Measurements from ENCODE around the gene THSD7A. TPM values are rescaled to one million over a fixed set of nuclear protein-coding genes. Genes with fewer than 3 reads are reported as not detected.
A peak's percentile ranks its signal among the peaks of the same experiment; 100 is the strongest.

THSD7A gene
- total RNA-seq, 1 experiment from 2014 or later = 0.68 TPM

GRCh38 chr7:11818281-11818680 lies 13.7 kb downstream of the THSD7A start:
- Mint-ChIP-seq H3K27ac (no peak overlapping the region), H3K36me3 (no peaks in the 10 kb centered on the region), H3K4me3 (no peak overlapping the region), H3K9me3 (peaks cover 4% of the 10 kb centered on the region; the same call in 1 of the 2 replicates), H3K27me3 (ENCODE audit: low read depth) (no peaks in the 10 kb centered on the region), H3K4me1 (peaks cover 10% of the 10 kb centered on the region)
- DNase-seq (ENCODE audit: low spot score) = no peak
- no peak for ATAC-seq
- ChIA-PET CTCF (interaction anchor here (1.6 to 1.7 kb wide), 2 partner anchors 13 to 70 kb away, joined by 3 to 4 read pairs; no protein-coding TSS in a partner anchor), POLR2A (no interaction called here)
- no peak for TF ChIP-seq ZNF232 (CRISPR knock-in tag; IDR thresholded peaks at IDR 0.05)
- TF ChIP-seq ATF6 (CRISPR knock-in tag; IDR thresholded peaks at IDR 0.05) = no peak
- no peak for TF ChIP-seq TP53 (CRISPR knock-in tag; IDR thresholded peaks at IDR 0.05)
- no peak for TF ChIP-seq ZBTB21 (CRISPR knock-in tag; IDR thresholded peaks at IDR 0.05; ENCODE audit: borderline replicate concordance)
- TF ChIP-seq HMGA2 (CRISPR knock-in tag; IDR thresholded peaks at IDR 0.05) = no peak
- TF ChIP-seq ETV6 (CRISPR knock-in tag; IDR thresholded peaks at IDR 0.05) = no peak
- no peak for TF ChIP-seq NFYB (CRISPR knock-in tag; conservative IDR thresholded peaks at IDR 0.05; ENCODE audit: low read depth)
- no peak for TF ChIP-seq SP1 (CRISPR knock-in tag; conservative IDR thresholded peaks at IDR 0.05)
- TF ChIP-seq GABPB1 (CRISPR knock-in tag; IDR thresholded peaks at IDR 0.05) = no peak

GRCh38 chr7:11817111-11817740 lies 14.8 kb downstream of the THSD7A start:
- no peaks in the 10 kb centered on the region for H3K36me3 Mint-ChIP-seq
- TF ChIP-seq NFATC4 (CRISPR knock-in tag; IDR thresholded peaks at IDR 0.05) (no peak), TEAD4 (CRISPR knock-in tag; IDR thresholded peaks at IDR 0.05) (no peak), IRF1 (CRISPR knock-in tag; IDR thresholded peaks at IDR 0.05) (no peak), MYBL2 (CRISPR knock-in tag; IDR thresholded peaks at IDR 0.05) (no peak), FOXJ3 (CRISPR knock-in tag; IDR thresholded peaks at IDR 0.05; ENCODE audit: borderline replicate concordance) (no peak), ZNF232 (CRISPR knock-in tag; IDR thresholded peaks at IDR 0.05) (no peak), USF1 (CRISPR knock-in tag; IDR thresholded peaks at IDR 0.05) (no peak), ZBTB43 (CRISPR knock-in tag; IDR thresholded peaks at IDR 0.05) (no peak), RORB (CRISPR knock-in tag; IDR thresholded peaks at IDR 0.05) (no peak), SMAD4 (CRISPR knock-in tag; IDR thresholded peaks at IDR 0.05) (no peak), OVOL2 (CRISPR knock-in tag; IDR thresholded peaks at IDR 0.05; ENCODE audit: borderline replicate concordance) (no peak), ZNF512 (CRISPR knock-in tag; IDR thresholded peaks at IDR 0.05; ENCODE audit: borderline replicate concordance) (no peak)
- CTCF ChIA-PET = interaction anchor here (1.6 to 1.7 kb wide), 2 partner anchors 14 to 68 kb away, joined by 3 to 4 read pairs; no protein-coding TSS in a partner anchor

More at GRCh38 chr7:11817111-11817740, 14.8 kb downstream of the THSD7A start:
- DNase-seq (ENCODE audit: low spot score) (no peak), ATAC-seq (peak; percentile 91)
- Mint-ChIP-seq H3K4me1 (peaks cover 10% of the 10 kb centered on the region), H3K27ac (no peak overlapping the region), H3K27me3 (ENCODE audit: low read depth) (no peaks in the 10 kb centered on the region), H3K9me3 (peaks cover 4% of the 10 kb centered on the region; the same call in 1 of the 2 replicates), H3K4me3 (no peak overlapping the region)
- POLR2A ChIA-PET = no interaction called here
